ENCODE measurements around the gene LGALS13. TPM values are rescaled to one million over a fixed set of nuclear protein-coding genes. Genes with fewer than 3 reads are reported as not detected.

The LGALS13 gene
- total and polyA plus RNA-seq, 7 donors: not detected

DNA sequence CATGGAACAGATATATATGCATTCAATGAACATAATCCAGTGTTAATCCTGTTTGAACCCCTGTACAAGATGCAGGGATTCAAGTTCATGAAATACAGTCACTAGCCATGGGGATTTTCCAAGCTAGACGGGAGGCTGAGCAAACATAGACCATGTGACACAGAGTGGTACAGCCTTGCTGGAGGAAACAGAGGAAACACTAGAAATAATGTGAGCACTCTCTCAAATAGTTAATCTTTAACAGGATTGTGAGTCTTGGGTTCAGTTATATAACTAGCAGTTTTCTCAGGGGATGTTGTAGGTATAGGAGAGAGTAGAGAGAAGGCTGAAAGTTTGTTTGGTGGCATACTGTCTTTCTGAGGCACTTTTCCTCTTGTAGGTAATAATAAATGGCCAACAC, 39.4 kb downstream of the LGALS13 start:
- ATAC-seq (no peak), DNase-seq (no peak)
- Histone ChIP-seq H3K9me3 (no peaks in the 10 kb centered on the region), H3K27ac (no peak overlapping the region), H3K4me1 (no peaks in the 10 kb centered on the region), H3K36me3 (ENCODE audit: insufficient read depth in 1 of 2, low read depth in 1 of 2) (no peaks in the 10 kb centered on the region), H3K4me3 (no peak overlapping the region), H3K27me3 (ENCODE audit: insufficient read depth in 3 of 3, low read length in 2 of 3) (peaks cover 0 to 9% (median 3%) of the 10 kb centered on the region in 3 donors)
- intact Hi-C loops (cut with DNase I): no loop called here
- TF ChIP-seq, protein P1, sequence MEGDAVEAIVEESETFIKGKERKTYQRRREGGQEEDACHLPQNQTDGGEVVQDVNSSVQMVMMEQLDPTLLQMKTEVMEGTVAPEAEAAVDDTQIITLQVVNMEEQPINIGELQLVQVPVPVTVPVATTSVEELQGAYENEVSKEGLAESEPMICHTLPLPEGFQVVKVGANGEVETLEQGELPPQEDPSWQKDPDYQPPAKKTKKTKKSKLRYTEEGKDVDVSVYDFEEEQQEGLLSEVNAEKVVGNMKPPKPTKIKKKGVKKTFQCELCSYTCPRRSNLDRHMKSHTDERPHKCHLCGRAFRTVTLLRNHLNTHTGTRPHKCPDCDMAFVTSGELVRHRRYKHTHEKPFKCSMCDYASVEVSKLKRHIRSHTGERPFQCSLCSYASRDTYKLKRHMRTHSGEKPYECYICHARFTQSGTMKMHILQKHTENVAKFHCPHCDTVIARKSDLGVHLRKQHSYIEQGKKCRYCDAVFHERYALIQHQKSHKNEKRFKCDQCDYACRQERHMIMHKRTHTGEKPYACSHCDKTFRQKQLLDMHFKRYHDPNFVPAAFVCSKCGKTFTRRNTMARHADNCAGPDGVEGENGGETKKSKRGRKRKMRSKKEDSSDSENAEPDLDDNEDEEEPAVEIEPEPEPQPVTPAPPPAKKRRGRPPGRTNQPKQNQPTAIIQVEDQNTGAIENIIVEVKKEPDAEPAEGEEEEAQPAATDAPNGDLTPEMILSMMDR (IDR thresholded peaks at IDR 0.05): no peak
- 26 to 32% (median 27%) methylated on average over 1 of the region's 1 CpG for WGBS, 3 donors

DNA sequence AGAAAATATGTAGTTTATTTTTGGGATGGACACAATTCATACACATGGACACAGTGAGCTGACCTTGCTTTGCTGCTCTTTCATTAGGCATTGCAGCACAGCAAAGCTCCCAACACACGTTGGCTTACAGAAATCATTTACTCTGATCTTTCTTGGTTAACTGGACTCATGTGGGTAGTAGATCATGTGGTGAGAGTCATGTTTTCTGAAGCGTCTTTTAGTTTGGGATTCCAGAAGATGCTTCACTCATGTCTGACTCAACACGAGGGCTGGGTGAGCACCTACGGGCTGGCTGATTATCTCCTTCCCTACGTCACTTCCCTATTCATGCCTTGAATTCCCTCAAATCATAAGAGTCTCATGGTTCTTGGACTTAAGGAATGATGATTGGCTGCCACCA, 41.3 kb downstream of the LGALS13 start:
- Histone ChIP-seq H3K4me1 (no peaks in the 10 kb centered on the region), H3K36me3 (ENCODE audit: insufficient read depth in 1 of 2, low read depth in 1 of 2) (no peaks in the 10 kb centered on the region), H3K4me3 (no peak overlapping the region), H3K27me3 (ENCODE audit: insufficient read depth in 3 of 3, low read length in 2 of 3) (peaks cover 0 to 9% (median 3%) of the 10 kb centered on the region in 3 donors), H3K9me3 (no peaks in the 10 kb centered on the region), H3K27ac (no peak overlapping the region)
- intact Hi-C loops (cut with DNase I): no loop called here
- DNase-seq (no peak), ATAC-seq (no peak)
- 60 to 64% (median 63%) methylated on average over 5 of the region's 5 CpGs for WGBS, 3 donors
- TF ChIP-seq, protein P1 (IDR thresholded peaks at IDR 0.05): no peak

DNA sequence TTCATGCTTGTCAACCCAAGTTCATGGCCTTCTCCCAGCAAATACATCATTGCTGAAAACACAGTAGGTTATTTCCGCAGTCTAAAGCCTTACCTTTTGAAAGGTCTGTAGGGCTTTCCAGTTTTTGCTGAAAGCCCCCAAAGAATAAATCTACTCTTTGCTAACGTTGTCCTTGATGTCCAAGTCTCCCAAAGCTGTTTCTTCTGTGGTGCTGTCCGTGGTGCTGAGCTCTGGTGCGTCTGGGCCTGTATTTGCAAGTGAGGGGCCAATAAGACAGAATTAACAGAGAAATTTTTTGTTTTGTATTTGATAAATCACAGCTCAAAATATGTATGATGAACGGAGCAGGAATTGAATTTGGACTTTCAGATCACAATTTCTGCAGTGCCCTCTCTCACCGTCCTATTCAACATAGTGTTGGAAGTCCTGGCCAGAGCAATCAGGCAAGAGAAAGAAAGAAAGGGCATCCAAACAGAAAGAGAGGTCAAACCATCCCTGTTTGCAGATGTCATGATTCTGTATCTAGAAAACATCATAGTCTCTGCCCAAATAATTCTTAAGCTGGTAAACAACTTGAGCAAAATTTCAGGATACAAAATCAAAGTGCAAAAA, 43.6 kb downstream of the LGALS13 start:
- WGBS, 3 donors: 17 to 25% (median 21%) methylated on average over 6 of the region's 6 CpGs
- no peak overlapping the region for H3K27ac ChIP-seq
- ATAC-seq: no peak

DNA sequence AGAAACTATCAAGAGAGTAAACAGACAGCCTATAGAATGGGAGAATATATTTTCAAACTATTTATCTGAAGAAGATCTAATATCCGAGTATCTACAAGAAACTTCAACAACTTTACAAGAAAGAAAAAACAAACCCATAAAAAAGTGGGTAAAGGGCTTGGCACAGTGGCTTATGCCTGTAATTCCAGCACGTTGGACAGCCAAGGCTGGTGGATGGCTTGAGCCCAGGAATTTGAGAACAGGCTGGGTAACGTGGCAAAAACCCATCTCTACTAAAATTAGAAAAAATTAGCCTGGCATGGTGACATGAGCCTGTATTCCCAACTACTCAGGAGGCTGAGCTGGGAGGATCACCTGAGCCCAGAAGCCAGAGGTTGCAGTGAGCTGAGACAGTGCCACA, 45.6 kb downstream of the LGALS13 start:
- ATAC-seq: no peak
- 26 to 32% (median 28%) methylated on average over 3 of the region's 3 CpGs for WGBS, 3 donors
- TF ChIP-seq, protein P1 (IDR thresholded peaks at IDR 0.05): no peak

More for the DNA sequence above, 43.6 kb downstream of the LGALS13 start:
- H3K4me3 ChIP-seq: no peak overlapping the region
- no peak for DNase-seq
- H3K36me3 ChIP-seq (ENCODE audit: insufficient read depth in 1 of 2, low read depth in 1 of 2): no peaks in the 10 kb centered on the region
- no peaks in the 10 kb centered on the region for H3K27me3 ChIP-seq (ENCODE audit: insufficient read depth in 3 of 3, low read length in 2 of 3)
- no peaks in the 10 kb centered on the region for H3K4me1 ChIP-seq
- H3K9me3 ChIP-seq: no peaks in the 10 kb centered on the region
- TF ChIP-seq, protein P1 (IDR thresholded peaks at IDR 0.05): no peak
- intact Hi-C loops (cut with DNase I): no loop called here

DNA sequence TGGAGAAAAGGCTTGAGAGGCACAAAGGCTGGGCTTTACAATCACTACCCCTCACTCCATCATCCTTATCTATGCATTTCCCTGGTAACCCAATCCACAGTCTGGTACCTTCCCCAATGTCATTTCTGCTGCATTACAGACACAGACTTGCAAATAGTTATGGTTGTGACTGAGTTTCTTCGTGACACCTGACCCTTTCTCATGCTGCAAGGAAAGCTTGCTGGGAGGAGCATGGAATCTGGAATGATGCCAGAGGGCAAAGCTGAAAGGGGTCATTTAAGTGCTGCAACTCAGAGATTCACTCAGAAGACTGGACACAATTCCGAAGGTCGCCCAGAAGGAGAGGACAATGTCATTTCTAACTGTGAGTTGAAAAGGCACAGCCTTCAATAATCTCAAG, 53.3 kb downstream of the LGALS13 start, which contains the start of gene LGALS16:
Gene LGALS16, plus strand, starts transcription at position 301 of the 400 bp plus-strand sequence. Its CDS starts 49 bp downstream, at position 350.
- TF ChIP-seq, protein P1 (IDR thresholded peaks at IDR 0.05): no peak
- Histone ChIP-seq H3K4me1 (no peaks in the 10 kb centered on the region), H3K27me3 (ENCODE audit: insufficient read depth in 3 of 3, low read length in 2 of 3) (no peaks in the 10 kb centered on the region), H3K9me3 (no peaks in the 10 kb centered on the region), H3K36me3 (ENCODE audit: insufficient read depth in 1 of 2, low read depth in 1 of 2) (no peaks in the 10 kb centered on the region), H3K27ac (no peak within 1 kb of the TSS), H3K4me3 (no peak within 1 kb of the TSS)
- ATAC-seq (no peak), DNase-seq (no peak)
- WGBS, 3 donors: 41 to 52% (median 47%) methylated on average over 3 of the region's 3 CpGs
- intact Hi-C loops (cut with DNase I): no loop called here

More for the DNA sequence above, 45.6 kb downstream of the LGALS13 start:
- Histone ChIP-seq H3K36me3 (ENCODE audit: insufficient read depth in 1 of 2, low read depth in 1 of 2) (no peaks in the 10 kb centered on the region), H3K4me3 (no peak overlapping the region), H3K9me3 (no peaks in the 10 kb centered on the region), H3K27ac (no peak overlapping the region), H3K27me3 (ENCODE audit: insufficient read depth in 3 of 3, low read length in 2 of 3) (no peaks in the 10 kb centered on the region), H3K4me1 (no peaks in the 10 kb centered on the region)
- DNase-seq: no peak
- intact Hi-C loops (cut with DNase I): no loop called here

All from psoas muscle (tissue), 8 donors.